CD4-positive, alpha-beta T cell treated with Interleukin-1 beta for 1 hour (primary cell): ENCODE data around the gene BCL2L11.

ENCODE experiments used
- DNase-seq, 2 donors: peaks; one replicate each; pipeline ENCODE4 v3.0.0-alpha.2; 2020 to 2022

Gene BCL2L11

DNA sequence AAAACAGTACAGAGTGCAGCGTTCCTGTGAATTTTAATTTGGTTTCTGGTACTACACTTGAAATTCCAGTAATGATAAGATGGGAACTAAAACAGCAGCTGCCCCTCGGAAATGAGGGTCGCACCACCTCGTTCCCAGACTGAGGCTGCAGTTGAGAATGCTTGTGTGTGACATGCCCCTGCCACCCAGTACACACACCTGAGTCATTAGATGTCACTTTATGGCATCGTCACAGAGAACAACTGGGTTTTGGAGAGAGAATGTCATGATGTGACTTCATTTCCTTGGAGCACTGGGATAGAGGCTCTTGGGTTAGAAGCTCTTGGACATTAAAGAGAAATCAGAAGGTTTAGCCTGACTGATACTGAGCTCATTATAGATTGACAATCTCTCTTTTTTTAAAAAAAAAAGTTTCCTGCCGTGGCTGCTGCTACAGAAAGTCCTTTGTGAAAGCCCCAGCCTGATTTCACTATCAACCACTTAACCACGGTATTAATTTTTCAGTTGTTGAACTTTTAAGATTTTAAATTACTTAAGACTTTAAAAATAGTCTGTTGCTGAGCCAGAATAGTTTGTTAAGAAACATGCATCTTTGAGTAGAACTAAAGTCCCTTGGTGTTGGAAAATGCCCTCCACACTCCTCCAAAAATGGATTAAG is 24.5 kb downstream of the BCL2L11 start:
- no peak for DNase-seq

DNA sequence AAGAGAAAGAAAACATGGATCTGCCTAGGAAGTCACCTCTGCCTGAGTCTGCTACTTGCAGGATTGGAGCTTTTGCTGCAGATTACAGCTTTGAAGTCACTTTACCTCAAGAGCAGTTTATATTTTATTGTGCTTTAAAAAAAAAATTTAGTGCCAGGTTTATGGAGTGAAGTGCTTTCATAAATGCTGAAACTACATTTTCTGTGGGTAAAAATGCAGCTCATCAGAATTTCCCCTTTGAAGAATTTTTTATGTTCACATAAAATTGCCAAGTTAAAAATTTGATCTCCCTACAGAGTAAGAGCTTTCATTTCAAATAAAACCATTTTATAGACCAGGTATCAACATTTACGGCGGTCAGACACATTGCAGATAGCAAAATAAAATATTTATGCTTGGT is 25.2 kb downstream of the BCL2L11 start:
- no peak for DNase-seq

DNA sequence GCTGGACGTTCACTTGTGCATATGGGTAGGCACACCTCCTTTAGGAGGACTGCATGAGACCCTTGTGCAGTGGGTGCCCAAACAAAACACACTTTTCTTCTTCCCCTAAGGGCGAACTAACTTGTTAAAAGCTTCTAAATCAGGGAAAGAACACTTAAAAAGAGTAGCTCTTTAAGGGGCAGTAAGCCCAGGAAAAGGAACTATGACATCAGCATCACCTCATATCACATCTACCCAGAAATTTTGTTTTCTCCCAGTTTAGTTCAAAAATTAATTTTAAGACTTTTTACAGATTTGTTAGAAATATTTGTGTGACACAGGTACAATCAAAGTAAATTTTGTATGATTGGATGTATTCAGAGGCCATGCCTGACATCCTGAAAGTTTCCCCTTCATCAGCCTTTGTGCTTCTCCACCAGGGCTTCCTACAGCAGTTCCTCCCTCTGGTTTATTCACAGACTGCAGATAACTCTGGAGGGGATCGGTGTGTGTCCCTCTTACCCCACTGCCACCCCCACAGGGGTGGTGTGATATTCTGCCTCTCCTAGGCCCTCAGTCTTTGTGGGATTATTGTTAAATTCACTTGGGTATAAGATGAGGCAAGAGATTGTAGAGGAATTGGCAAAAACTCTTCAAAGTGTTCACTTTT is 27.6 kb downstream of the BCL2L11 start:
- no peak for DNase-seq

DNA sequence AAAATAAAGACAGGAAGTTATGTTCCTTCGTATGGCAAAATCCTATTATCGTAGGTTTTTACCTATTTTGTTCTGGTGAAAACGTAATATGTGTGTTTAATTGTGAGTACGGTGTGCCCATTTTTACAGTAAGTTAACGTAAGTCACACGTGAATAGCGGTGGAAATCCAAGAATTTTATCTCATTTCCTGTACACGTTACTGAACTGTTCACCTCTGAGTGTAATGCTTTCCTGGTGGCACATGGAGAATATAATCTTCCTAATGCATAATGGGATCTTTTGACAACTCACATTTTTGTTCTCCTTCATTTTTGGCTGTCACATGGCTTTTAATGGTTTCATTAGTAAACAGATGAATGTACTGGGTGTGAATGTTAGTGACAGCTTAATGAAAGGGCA is 28.2 kb downstream of the BCL2L11 start:
- DNase-seq: no peak

DNA sequence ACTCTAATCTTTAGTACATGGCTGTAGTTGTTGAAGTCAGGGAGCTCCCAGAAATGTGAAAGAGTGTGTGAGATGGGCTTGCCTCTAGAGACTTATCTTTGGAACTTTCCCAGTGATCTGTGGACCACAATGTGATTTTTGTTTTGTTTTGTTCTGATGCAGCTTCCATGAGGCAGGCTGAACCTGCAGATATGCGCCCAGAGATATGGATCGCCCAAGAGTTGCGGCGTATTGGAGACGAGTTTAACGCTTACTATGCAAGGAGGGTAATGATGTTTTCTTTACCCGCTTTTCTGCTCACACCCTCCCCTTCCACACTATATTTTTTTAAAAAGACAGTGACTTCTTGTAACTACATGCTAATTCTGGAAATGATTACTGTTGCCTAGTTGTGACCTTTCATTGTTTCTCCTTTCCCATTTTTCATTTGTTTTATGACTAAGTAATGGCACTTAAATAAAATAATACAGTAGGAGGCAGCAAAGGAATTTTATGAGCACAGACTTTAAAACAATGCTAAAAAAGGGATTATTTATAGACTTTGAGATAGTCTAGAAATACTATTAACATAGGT is 29.3 kb downstream of the BCL2L11 start:
- no peak for DNase-seq

DNA sequence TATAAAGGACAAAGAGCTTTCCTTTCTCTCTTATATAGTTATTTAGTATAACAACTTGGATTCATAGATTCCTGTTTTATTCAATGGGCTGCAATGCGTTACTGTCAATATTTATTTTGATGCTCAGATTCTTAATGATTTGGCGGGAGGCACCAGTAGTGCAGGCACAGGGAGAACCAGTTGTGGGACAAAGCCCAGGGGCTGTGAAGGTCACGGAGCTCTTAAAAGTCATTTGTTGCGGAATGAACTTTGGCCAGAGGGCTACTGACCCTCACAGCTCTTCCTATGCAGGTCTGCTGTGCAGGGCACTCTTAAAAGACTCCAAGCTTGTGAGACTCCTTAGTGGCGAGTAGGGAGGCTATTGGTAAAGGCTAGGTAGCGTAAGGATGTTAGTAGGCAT is 34.0 kb downstream of the BCL2L11 start:
- no peak for DNase-seq

DNA sequence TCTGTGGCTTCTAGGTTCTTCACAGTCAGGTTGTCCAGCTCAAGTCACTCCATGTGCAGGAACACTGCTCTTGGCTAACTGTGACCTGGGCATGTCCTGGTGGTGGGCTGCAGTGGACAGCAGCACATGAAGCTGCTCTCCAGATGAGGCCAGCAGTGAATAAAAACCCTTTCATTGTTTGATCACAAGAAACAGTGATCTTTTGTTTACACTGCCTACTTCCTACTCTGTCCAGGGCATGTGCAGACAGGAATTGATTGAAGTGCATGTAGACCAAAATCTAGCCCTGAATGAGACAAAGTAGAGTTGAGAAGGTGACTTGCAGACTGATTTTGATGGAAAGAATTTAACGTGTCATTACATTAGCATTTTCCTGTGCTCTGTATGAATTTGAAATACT is 34.9 kb downstream of the BCL2L11 start:
- DNase-seq: no peak

DNA sequence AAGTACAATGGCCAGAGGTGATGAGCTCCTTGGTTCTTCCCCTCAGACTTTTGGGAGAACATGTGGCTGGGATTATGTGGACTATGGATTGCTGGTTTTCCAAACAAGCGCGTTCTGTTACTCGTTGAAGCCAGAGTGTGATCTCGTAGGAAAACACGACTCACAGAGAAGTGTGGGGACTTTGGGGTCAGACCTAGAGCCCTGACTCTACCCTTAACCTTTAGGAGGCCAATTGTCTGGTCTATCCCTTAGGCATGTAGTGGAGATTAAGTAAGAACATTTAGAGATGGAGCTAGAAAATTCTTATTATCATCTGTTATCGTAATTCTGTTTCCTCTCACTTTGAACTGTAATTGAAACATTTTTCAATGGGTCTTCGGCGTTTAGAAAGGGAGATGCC is 35.8 kb downstream of the BCL2L11 start:
- no peak for DNase-seq

DNA sequence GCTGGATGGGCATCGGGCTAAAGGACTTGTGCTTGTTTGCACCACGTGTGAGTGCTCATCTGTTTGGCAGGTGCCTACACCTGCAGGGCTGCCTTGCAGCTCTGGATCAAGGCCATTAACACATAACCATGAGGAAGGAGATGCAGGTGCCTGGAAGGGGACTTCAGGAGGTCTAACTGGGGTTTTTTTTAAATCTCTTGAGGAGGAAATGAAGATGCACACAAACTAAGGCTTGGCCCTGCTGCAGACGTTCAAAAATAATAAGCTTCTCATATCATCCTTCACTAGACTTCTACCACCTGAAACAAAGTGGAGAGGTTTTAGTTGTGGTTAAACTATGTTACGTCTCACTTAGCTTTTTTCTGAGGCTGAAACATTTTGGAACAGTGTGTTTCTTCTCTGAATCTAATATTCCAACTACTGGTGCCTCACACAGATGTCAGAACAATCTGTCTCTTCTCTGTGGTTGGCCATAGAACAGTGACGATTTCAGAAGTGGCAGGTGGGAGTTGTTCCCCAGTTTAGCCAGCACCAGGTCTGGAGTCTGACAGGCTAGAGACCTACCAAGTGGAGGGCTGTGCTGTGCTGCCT is 36.5 kb downstream of the BCL2L11 start:
- peak in 1 of 2 donors; percentile 40 for DNase-seq

DNA sequence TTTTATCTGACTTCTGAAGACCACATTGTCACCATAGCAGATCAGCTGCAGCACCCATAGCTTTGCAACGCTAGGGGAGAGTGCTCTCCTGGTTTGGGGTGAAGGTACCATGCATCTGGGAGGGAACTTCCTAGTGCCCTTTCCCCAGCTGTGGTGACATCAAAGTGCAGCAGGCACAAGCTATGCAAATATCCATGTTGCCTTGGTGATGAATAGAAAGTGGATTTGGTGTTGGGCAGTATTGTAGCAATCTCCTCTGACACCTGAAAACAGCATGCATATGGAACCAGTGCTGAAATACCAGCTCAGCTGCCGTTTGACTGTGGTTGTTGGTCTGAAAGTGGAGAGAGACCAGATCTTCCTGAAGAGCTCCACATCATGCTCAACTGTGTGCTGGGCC is 37.1 kb downstream of the BCL2L11 start:
- DNase-seq: peak in 1 of 2 donors; percentile 44

DNA sequence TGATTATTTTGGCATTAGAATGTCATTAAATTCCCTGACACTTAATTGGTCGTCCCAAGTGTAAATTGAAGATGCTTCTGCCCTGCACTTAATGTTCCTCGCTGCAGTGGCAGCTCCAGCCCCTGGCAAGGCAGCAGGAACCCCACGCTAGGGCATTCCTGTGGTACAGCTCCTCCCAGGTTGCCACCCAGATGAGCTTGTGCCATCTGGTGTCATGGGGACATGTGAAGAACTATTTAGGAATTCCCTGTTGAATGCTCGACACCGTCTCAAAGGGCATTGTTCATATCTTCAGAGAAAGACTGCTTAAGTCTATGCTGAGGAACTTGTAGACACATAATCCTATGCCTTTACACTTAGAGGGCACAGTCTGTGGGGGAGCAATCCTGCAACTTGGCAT is 38.9 kb downstream of the BCL2L11 start:
- DNase-seq: no peak

DNA sequence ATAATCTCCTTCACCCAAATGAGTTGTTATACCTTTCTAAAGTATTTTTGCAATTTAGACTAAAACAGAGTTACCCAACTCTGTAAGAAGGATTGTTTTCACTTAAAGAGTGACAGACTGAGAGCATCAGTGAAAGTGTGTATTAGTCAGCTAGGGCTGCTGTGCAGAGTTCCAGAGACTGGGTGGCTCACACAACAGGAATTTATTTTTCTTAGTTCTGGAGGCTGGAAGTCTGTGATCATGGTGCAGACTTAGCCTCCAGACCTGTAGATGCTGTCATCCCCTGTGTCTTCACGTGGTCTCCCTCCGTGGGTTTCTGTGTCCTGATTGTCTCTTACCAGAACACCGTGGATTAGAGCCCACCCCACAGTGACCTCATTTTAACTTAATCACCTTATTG is 40.0 kb downstream of the BCL2L11 start:
- DNase-seq: no peak

DNA sequence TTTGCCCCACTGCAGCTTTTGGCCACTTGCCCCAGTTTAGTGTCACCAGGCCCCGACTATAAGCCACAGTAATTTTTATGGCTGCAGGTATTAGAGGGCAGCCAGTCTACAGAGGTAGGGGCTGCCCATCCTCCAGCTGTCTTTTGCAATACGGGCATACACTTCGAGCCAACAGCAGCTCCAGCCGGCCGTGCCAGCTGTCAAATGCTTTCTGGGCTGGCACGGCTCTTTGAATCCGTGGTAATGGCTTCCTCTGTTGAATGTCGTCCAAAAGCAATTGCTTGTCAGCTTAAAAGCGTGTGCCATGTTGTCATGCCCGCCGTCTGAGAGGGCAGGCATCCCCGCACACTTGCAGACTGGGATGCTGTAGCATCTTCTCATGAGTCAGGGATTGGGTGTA is 41.3 kb downstream of the BCL2L11 start:
- no peak for DNase-seq

DNA sequence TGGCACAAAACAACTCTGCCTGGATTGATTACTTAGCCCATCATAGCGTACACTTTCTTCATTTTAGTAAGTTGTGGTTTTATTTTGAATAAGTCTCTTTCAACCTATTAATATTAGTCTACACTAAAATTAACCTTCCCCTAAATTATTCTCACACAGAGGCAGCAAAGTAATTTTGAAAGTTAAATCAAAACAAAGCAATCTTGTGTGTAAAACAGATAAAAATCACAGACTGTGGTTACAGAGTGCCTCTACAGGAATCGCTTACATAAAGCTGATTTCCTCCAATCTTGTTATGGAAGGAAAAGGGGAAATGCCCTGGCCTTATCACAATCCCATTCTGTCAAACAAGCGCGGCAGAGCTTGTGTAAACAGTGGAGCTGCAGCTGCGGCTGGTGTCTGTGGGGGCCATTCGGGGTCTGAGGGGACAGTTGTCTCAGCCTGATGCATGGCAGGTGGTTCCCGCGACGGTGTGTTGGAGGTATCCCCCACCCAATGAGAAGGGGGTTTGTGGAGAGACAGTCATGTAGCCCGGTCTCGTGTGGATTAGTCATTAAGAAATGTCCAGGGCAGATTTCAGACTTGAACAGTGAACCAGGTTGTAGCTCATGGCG is 42.1 kb downstream of the BCL2L11 start:
- DNase-seq: no peak

DNA sequence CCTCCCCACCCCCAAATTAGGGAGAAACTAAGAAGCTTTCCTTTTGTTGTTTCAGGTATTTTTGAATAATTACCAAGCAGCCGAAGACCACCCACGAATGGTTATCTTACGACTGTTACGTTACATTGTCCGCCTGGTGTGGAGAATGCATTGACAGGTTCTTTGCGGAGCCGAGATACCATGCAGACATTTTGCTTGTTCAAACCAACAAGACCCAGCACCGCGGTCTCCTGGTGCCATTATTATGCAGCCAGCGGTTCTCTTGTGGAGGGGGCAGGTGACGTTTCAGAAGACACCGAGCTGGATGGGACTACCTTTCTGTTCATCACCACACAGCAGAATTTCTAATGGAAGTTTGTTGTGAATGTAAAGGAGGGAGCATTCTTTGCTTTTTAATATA is 43.4 kb downstream of the BCL2L11 start:
- no peak for DNase-seq

DNA sequence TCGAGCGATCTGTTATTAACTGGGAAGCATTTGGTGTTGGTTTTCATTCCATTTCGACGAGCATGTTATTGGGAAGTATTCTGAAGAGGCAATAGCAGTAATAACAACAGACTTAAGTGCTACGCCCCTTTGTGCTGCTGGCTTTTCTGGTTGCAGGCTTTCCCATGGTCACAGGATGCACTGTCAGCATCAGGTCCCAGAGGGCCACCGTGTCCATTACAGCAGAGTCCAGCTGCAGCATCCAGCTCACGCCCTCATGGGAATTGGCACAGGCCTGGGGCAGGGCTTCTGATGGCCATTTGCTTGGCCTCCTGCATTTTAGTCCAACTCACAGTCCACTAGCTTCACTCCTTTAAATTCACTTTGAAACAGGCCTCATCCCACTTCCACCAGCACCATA is 44.4 kb downstream of the BCL2L11 start:
- no peak for DNase-seq

DNA sequence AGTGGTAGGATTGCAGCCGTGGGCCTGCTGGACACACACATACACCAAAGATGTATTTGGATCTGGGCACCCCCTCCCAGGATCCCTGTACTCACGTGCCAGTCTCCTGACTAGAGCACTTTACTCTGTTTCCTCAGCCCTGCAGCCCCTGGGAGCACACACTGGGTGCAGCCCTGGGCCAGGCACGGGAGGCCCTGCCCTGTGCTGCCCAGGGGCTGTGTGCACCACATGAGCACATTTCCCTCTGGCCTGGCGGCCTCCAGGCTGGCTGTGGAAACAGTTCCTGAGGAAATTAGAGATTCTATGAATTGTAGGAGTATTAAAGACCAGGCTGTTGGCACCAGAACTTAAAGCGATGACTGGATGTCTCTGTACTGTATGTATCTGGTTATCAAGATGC is 45.4 kb downstream of the BCL2L11 start:
- DNase-seq: no peak

DNA sequence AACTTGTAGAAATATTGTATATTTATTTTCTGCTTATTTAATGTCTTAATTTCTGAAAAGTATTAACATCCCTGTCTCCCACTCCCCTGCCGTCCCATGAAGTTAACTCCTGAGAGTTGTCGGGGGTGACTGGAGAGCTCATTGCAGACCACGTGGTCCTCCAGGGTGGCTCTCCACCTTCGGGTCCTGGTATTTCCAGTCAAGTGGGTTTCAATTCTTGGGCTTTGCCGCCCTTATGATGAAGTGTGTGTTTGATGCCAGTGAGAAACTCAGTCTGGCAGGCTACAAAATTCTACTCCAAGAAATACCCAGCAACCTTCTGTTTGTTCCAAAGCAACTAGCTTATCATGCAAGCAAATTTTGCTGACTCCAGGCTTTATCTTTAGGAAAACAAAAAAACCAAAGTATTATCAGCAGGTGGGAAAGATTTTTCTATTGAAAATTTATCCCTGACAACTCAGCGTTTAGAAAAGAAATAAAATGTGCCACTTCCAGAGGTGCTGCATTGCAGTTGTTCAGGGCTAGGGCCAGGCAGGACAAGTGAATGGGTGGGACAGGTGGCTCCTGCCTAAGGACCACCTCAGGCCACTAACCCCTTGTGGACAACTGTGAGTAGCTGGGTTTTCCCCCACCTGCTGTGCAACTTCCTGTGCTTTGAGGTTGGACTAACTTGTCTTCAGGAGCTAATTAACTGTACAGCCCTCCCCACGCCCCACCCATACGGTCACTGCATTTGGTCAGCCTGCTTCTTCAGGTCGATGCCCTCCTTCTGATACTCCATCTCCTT is 46.6 kb downstream of the BCL2L11 start:
- DNase-seq: no peak

DNA sequence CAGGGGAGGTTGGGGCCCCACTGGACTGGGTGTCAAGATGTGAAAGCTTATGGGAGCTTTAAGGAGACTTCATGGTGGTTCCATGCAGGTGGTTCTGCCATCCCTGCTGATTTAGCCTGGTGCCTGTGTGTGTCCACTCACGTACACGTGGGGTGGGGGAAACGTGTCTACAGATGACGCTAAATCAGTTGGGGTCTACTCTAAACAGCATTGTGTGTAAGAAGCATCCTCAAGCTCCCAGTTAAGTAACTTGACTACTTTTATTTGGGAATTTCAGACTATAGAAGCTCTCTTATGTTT is 47.1 kb downstream of the BCL2L11 start:
- no peak for DNase-seq

DNA sequence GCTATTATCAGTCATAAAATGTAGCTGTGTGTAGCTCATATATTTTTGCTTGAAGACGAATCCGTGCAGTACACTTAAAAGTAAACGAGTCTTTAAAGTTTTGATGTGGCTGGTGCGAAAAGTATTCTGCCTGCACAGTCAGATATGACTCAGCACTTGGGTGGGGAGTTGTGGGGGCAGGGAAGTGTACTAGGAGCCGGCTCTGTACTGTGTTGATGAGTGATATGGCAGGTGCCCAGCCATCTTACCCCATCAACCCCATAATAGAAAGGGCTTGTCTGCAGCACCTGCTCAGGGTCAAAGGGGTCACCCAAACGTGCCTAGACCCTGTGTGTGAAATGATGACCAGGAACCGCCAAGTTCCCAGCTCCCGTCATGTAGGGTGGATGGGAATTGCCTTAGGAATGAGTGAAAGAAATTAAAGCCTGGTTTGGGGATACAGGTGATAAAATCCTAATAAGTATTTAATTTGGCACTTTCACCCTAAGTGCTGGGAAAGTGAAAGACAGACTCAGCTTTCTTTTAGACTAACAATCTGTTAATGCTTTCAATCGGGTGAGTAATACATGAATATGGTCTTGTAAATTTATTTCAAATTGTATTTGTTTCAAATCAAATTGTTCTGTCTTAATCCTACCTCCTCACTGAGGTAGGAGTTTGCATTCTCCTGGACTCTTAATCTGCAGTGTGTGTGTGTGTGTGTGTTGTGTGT is 48.0 kb downstream of the BCL2L11 start:
- peak in 1 of 2 donors; percentile 10 for DNase-seq

DNA sequence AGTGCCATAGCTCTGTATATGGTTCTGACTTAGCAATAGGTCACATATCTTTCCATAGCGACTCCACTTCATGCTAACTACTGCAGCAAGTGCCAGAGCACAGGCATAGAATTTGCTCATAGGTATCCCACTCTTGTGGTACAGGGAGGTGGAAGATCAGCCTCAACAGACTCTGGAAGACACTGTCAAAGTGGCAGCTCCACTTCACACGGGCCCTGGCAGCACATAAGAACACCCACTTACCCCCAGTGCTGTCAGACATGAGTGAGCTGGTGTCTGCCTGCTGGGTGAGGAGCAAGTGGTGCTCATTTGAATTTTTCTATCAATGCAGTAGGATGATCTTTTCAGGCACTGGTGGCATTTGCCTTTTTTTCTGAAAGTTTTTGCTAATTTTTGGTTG is 48.6 kb downstream of the BCL2L11 start:
- DNase-seq: no peak

DNA sequence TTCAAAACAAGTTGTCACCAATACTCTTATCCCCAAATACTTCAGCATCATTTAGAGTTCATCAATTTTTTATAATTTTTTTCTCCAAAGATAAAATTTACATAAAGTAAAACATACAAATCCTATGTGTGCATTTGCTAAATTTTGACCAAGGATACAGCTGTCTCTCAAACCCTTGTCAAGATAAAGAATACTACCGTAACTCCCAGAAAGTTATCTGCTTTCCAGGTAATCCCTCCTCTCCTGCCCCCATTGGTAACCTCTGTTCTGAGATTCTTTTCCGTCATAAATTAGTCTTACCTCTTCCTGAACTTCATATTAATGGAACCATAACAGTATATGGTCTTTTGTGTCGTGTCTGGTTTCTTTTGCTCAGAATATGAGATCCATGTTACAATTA is 49.2 kb downstream of the BCL2L11 start:
- DNase-seq: no peak
